Activated T-cell treated with anti-CD3 and anti-CD28 coated beads, Interleukin-2, amount 50 U/mL, for 1 hour (primary cell): Measurements from ENCODE around the gene OTOA.
"Not testable (repeated sequence)": the region's sequence is repeated elsewhere in the genome, so short reads cannot be mapped to it uniquely, and the experiment has no call there.

Experiments
- DNase-seq: peaks from one replicate; pipeline ENCODE4 v3.0.0-alpha.2; 2020

Gene OTOA

DNA sequence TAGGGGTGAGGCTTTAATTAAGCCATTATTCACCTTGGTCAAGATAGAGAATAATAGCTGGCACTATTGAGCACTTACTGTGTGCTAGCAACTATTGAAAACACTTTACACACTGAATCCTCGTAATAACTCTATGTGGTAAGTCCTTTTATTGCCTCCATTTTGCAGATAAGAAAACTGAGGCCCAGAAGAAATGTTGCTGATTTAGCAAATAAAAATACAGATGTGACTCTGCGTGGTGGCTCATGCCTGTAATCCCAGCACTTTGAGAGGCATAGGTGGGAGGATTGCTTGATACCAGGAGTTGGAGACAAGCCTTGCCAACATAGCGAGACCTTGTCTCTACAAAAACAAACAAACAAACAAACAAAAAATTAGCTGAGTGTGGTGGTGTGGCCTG lies 19.4 kb downstream of the OTOA start:
- DNase-seq, result no peak

DNA sequence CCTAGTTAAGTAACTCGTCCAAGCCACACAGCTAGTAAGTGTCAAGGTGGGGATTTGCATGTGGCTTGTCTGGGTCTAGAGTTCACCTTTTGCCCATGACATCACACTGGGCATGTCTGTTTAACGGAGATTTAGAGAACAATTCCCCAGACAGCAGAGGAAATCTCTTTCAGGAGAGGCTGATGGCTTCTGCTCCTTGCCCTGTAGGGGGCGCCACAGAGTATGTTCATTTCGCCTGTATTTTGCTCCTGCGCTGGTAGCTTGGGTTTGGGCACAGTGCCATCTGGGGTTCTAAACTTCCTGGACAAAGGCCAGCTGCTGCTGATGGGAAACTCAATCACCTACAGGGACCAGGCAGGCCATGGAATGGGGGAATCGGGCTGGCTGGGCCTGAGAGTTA lies 20.4 kb downstream of the OTOA start:
- peak; percentile 32 for DNase-seq

DNA sequence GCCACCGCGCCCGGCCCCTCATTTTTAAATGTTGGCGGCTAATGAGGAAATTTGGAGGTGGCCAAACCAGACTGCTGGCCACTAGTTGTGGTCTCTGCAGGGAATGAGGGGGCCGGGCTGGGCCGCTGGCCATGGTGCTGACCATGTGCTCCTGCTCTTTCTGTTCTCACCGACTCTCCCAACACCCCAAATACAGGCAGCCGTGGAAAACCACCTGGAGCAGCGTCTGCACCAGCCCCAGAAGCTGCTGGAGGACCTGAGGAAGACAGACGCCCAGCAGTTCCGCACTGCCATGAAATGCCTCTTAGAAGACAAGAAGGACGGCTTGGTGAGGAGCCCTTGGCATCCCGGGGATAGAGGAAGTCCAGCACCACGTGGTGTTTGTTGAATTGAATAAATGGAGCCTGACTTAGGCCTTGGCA lies 21.3 kb downstream of the OTOA start:
- DNase-seq, result no peak

DNA sequence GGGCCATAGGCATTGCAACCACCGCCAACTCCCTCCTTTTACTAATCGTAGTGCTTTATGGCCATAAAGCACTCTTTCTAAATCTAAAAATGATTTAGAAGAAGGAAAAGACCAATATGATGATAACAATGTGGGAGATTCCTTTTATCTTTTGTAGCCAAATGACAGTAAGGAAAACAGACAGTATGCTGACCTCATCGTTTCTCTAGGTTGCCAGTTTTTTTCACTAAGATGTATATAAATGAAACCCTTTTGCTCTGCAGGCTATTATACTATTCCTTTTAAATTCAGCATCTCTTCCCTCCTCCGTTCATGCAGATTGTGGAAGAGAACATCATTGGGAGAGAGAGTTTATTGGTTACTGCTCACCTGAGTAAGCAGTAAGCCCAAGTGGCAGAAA lies 25.3 kb downstream of the OTOA start:
- no peak for DNase-seq

DNA sequence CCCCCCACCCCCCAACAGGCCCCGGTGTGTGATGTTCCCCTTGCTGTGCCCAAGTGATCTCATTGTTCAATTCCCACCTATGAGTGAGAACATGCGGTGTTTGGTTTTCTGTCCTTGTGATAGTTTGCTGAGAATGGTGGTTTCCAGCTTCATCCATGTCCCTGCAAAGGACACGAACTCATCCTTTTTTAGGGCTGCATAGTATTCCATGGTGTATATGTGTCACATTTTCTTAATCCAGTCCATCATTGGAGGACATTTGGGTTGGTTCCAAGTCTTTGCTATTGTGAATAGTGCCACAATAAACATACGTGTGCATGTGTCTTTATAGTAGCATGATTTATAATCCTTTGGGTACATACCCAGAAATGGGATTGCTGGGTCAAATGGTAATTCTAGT lies 27.2 kb downstream of the OTOA start:
- not testable (repeated sequence) for DNase-seq

DNA sequence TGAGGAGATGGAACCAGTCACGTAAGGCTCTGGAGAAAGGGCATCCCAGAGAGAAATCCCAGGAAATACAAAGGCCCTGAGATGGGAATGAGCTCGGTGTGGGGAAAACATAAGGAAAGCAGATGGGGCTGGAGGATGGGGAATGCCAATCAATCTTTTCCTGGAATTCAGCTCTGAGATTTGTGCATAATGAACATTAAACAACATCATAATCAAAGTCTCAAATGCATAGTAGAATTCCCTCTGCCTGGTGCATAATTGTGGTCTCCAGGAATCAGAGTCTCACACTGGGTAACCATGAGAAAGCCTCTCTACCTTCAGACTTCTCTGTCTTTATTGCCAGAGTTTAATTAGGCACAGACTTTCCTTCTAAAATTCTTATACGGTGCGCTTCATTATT lies 30.8 kb downstream of the OTOA start:
- no peak for DNase-seq

DNA sequence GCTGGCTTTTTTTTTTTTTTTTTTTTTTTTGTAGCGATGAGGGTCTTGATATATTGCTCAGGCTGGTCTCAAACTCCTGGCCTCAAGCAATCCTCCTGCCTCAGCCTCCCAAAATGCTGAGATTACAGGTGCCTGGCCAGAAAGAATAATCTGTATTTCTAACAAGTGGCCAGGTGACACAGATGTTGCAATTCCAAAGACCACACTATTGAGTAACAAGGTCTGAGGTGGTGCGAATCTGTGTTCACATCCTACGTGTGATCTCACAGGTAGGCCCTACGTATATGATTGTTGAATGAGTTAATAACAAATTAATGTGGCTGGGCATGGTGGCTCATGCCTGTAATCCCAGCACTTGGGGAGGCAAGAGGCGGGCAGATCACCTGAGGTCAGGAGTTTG lies 33.3 kb downstream of the OTOA start:
- no peak for DNase-seq

DNA sequence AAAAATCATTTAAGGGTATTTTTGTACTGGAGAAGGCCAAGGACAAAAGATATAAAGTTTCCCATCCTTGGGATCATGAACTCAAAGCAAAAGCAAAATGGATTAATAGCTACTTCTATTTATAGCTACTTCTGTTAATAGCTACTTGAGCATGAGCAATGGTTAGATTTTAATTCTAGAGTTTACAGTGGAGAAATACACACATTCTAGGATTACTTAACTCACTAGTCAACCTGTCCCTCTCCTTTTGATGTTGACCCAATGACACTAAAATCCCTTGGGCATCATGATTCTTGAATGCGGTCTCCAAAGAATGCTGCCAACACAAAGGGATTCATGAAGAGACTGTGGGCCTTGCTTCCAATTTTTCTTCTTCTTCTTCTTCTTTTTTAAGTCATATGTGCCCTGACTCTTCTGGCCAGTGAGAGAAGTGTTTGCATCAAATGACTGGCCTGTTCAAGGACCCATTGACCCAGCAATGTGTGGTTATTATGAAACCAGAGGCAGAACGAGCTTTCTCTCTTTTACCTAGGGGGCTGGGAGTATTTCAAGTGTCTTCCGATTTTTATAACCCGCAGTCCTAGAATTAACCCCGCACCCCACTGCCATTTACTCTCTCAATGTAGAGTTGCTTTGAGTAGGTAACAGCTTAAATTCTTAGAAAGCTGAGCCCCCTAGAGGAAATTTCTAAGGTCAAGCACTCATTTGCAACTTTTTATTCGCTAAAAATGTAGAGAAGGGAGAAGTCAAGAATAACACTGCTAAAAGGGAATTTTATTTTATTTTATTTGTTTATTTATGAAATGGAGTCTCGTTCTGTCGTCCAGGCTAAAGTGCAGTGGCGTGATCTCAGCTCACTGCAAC lies 34.6 kb downstream of the OTOA start:
- no peak for DNase-seq

DNA sequence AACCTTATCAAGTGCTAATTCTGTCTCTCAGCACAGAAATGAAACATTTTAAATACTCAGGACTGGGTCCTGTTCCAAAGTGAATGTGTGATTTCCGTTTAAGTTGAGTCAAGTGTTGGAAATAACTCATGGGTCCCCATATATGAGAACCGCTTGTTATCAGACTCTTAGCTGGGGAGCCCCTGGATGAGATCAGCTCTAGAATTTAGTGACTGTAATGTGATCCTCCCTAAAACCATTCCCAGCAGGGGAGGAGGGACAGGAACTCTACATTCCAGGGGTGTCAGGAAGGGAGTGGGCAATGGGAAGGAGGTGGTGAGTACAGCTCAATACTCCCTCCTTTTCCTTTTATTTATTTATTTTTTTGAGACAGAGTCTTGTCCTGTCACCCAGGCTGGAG lies 37.5 kb downstream of the OTOA start:
- no peak for DNase-seq

DNA sequence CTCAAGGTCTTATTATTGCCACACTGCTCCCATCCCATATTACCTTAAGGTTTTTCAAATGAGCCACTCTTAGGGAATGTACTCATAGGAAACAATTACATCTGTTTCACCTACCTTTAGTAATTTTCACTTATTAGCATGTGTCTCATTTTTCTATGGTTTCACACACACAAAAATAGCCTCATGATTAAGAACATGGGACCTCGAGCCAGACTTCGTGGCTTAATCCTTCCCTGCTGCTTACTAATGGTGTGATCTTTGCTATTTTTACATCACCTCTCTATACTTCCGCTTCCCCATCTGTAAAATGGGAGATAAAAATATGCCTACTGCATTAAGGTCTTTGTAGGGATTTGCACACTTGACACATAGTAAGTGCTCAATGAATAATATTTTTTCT lies 38.5 kb downstream of the OTOA start:
- DNase-seq, result no peak

DNA sequence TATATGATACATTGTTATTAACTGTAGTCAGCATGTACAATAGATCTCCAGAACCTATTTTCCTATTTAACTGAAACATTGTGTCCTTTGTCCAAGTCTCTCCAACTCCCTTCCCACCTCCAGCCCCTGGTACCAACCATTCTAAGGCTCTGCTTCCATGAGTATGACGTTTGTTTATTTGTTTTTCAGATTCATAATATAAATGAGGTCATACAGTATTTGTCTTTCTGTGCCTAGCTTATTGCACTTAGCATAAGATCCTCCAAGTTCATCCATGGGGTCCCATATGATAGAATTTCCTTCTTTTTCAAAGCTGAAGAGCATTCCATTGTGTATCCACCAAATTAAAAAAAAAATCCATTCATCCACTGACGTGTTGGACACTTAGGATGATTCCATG lies 39.4 kb downstream of the OTOA start:
- DNase-seq, result no peak

DNA sequence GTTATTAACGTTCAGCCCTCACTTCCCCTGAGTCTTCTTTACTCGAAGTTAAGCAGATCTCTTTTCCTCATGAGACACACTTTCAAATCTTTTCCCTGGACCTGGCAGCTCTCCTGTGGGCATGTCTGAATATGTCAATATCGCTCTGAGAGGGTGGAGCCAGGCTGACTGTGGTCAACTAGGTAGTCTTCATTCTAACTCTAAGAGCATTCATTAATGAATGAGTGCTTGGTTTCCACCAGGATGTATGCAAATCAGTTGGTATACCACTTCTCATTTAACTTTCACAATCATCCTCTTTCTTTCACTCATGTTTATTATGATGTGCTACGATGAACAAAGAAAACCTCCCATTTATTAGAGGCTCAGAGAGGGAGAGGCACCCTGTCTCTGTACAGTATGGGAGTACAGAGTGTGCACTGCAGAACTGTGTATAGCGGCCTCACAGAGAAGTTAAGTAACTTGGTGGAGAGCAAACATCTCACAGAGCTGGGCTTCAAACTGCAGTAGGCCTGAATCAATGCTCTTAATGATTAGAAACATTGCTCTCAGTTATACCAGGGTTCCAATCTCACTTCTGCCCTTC lies 39.9 kb downstream of the OTOA start:
- DNase-seq, result no peak

DNA sequence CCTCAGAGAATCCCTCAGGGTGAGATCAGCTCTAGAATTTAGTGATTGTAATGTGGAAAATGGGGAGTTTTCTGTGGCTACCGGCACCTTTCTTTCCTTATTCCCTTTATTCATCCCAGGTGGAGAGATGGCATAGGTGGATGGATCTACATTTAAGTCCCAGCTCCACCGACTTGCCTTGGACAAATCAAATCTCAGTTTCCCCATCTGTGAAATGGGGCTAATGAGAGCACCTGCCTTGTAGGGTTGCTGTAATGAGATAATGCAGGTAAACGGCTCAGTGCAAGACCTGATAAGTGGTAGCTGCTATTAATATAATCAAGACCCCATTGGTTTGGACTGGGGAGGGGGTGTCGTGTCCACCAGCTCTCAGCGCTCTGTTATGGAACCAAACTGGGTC lies 40.5 kb downstream of the OTOA start:
- no peak for DNase-seq

DNA sequence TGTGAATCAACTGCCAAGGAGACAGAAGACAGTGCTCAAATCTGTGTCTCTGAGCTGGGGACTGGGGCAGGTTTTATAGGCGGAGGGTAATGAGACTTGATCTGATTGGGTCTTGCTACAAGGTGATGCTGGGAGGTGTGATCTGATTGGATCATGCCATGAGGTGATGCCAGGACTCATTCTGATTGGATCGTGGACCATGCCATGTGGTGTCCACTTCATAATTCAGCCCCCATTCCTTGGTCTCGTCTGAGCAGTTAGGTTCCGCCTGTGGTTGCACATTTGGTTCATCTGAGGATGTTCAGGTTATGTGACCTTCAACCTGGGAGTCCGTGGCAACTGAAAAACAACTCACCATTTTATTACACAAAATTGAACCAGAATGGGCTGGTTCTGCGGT lies 41.0 kb downstream of the OTOA start:
- DNase-seq, result no peak

DNA sequence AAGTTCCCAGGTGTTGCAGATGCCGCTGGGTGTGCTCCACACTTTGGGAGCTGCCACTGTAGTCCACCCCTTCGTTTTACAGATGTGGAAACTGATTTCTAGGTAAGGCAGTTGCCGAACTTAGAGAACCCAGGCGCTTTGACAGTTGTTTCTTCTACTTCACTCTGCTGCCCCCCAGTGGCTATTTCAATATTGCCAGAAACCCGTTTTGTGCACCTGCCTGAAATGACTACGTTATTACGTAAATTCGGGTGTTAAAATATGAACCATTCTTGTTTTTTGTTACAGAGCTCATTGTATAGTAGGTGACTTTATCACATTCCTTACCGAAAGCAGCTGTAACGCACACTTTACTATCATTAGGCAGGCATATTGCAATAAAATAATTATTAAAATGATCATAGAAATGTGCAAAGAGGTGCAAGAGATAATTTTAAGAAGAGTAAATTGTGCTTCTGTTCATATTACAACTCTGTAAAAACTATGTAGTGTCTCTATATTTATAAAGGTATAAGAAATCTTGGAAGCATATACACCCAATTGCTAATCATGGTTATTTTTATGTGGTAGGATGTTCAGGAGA lies 44.9 kb downstream of the OTOA start:
- peak; percentile 78 for DNase-seq

DNA sequence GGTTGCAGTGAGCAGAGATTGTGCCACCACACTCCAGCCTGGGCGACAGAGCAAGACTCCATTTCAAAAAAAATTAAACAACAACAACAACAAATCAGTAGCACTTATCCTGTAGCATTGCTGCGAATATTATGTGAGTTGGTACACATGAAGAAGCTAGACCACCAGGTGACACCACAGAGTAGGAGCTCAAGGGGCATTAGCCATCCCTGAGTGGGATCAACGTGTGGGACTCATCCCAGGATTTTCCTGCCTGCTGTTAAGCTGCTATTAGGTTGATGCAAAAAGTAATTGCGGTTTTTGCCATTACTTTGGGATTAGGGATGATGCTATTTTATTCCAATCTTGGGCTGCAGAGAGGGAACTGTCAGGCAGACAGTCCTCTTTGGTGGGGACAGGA lies 47.2 kb downstream of the OTOA start:
- DNase-seq, result no peak

DNA sequence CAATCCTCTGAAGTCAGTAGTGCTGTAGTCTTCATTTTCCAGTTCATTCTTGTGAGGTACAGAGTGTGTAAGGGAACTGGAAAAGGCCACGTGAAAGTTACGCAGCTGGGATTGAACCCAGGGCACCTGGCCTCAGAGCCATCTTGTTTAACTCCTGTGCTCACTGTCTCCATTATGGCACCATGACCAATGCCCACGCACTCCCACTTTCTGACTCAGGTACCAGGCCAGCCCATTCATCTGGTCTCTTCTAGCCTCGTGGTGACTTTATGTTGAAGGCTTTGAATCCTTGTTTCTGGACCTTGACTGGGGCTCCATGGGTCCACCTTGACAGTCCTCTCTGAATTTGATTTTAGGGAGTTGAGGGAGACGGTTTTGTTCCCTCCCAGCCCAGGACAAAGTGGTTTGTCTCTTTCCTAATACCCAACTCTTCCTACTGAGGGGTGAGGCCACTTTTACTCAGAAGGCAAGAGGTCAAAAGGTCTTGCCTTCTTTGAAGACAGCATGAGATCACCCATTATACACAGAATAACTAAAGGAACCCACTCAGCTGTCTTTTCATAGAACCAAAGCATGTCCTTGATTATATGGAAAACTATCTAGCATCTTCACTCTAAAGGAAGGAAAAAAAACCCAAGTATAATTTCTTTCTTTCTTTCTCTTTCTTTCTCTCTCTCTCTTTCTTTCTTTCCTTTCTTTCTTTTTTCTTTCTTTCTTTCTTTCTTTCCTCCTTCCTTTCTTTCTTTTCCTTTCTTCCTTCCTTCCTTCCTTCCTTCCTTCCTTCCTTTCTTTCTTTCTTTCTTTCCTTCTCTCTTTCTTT lies 50.0 kb downstream of the OTOA start:
- no peak for DNase-seq

DNA sequence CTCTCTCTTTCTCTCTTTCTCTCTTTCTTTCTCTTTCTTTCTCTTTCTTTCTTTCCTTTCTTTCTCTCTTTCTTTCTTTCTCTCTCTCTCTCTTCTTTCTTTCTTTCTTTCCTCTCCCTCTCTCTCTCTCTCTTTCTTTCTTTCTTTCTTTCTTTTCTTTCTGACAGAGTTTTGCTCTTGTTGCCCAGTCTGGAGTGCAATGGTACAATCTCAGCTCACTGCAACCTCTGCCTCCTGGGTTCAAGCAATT lies 50.5 kb downstream of the OTOA start:
- not testable (repeated sequence) for DNase-seq

DNA sequence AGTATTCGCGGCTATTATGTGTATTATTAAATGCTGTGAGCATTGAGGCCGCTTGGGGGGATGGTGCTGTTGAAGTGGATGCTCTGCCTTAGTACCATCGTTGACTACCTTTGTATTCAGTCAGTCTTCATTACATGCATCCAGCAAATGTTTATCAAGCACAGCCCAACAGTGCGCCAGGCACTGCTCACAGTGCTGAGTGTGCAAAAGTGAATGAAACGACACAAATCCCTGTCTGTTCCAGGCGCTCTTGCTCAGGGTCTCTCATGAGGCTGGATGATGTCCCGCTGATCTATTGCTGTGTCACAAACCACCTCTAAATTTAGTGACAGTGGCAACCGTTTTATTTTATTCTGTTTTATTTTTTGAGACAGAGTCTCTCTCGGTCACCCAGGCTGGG lies 53.8 kb downstream of the OTOA start:
- DNase-seq, result no peak

DNA sequence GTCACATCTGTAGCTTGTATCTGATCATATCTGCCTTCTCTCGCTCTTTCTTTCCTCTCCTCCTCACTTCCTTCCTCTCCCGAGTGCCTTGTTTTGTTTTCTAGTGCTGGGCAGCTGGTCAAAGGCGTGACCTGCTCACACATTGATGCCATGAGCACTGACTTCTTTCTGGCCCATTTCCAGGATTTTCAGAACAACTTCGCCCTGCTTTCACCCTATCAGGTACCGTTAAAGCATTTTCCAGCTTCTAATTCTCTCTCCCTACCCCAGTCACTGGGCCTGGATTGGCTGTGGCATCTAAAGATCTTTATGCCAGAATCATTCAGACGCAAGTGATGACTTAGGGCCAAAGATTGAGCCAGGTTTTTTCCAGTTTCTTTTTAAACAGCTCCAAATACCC lies 55.5 kb downstream of the OTOA start:
- no peak for DNase-seq

DNA sequence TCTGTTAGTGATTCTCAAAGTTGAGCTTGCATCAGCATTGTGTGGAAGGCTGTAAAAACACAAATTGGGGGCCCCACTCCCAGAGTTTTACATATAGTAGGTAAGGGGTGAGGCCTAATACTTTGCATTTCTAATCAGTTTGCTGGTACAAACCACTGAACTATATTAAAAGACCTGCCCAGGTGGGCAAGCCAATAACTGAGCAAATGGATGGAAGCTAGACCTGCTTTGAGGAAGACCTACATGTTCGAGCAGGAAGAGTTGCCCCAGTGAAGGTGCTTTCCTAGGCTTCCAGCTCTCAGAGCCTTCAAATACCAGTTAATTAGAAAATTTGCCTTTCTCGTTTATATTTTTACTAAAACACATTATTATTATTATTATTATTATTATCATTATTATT lies 56.8 kb downstream of the OTOA start:
- no peak for DNase-seq

DNA sequence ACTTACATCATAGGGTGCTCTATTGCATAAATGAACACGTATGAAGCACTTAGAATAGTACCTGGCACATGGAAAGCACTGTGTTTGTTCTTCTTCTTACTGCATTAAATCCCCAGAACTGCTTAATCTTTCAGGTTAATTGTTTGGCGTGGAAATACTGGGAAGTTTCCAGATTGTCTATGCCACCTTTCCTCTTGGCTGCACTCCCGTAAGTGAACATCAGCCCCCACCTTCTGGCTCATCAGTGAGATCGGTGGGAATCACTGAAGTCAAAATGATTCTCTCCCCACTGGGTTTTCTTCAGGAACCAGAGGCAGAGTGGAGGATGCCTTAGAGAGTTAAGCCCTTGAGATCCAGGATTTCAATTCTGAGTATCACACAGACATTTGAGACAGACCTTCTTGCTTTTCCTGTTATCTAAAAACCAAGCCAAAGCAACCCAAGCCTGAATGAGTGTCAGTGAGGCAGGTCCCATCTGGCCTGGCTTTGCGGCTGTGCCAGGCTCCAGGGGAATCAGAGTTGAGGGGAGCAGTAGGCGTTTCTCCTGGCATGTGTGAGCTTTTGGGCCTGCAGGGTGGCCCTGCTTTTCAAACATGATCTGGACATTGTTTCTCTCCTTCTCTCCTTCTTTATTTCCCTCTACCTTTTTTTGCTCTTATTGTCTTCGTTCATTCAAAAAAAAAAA lies 59.1 kb downstream of the OTOA start:
- no peak for DNase-seq

DNA sequence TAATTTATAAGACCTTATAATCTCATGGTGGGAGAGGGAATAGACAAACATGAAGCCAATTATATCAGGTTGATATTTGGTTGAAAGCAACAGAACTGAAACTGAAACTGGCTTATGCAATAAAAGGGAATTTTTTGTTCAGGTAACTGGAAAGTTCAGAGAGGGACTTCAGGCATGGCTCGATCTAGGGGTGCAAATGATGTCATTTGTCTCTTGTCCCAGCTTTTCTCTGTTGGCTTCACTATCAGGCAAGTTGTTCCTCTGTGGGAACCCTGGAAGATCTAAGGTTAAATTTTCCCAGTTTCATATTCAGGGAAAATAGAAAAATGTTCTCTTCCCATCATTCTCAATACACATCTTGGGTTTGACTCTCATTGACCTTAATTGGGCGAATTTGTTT lies 59.8 kb downstream of the OTOA start:
- no peak for DNase-seq
